SU-DHL-6 (cell line): Measurements from ENCODE around the gene MBNL1.

Source experiments
- H2AFZ ChIP-seq: fragments of 200-600 bp; sonication (generic); 2 replicates; pipeline ENCODE4 v1.6.1; 2014; ENCODE audit warnings: low read depth, mild to moderate bottlenecking, moderate library complexity, mixed read lengths, antibody characterized with exemption, low read length; ENCODE audit not compliant: severe bottlenecking
- H3F3A ChIP-seq: fragments of 200-600 bp; shearing (Covaris generic); 2 replicates; pipeline ENCODE4 v1.6.0; 2016; ENCODE audit warnings: antibody characterized with exemption, mild to moderate bottlenecking; ENCODE audit not compliant: insufficient read depth
- H3K27ac ChIP-seq: fragments of 200-600 bp; sonication (generic); 2 replicates; pipeline ENCODE4 v1.5.1; 2016; ENCODE audit warnings: low read depth, mild to moderate bottlenecking, low read length, moderate library complexity, mixed read lengths
- H3K27me3 ChIP-seq: fragments of 200-600 bp; sonication (generic), shearing (Covaris generic); 2 replicates; pipeline ENCODE4 v1.6.0; 2014; ENCODE audit warnings: mild to moderate bottlenecking, low read length
- H3K36me3 ChIP-seq: fragments of 200-600 bp; sonication (generic); 2 replicates; pipeline ENCODE4 v1.6.1; 2014; ENCODE audit warnings: mild to moderate bottlenecking, low read length, mixed read lengths
- H3K4me2 ChIP-seq: fragments of 300-600, 200-600 bp; shearing (Covaris generic), sonication (generic); 2 replicates; pipeline ENCODE4 v1.6.0; 2014; ENCODE audit warnings: low read length, low read depth, mild to moderate bottlenecking; ENCODE audit not compliant: poor library complexity, severe bottlenecking
- H3K4me3 ChIP-seq: fragments of 200-600 bp; sonication (generic); 2 replicates; pipeline ENCODE4 v1.5.1; 2014; ENCODE audit warnings: antibody characterized with exemption, low read length, mild to moderate bottlenecking, mixed read lengths; ENCODE audit not compliant: insufficient read depth, poor library complexity, severe bottlenecking
- H3K79me2 ChIP-seq: fragments of 200-600 bp; sonication (generic); 2 replicates; pipeline ENCODE4 v1.6.1; 2014; ENCODE audit warnings: mild to moderate bottlenecking, low read length, moderate library complexity; ENCODE audit not compliant: insufficient read depth
- H3K9ac ChIP-seq: fragments of 200-600 bp; sonication (generic); 2 replicates; pipeline ENCODE4 v1.7.0; 2014; ENCODE audit warnings: mild to moderate bottlenecking, low read length
- H3K9me2 ChIP-seq: fragments of 200-600 bp; sonication (generic); replicated peaks from 2 replicates; pipeline ENCODE4 v1.6.1; 2014; ENCODE audit warnings: low read length; ENCODE audit not compliant: insufficient read depth
- H3K9me3 ChIP-seq: fragments of 200-600 bp; sonication (generic); 2 replicates; pipeline ENCODE4 v1.6.1; 2014; ENCODE audit warnings: low read length, mixed read lengths; ENCODE audit not compliant: insufficient read depth
- H4K20me1 ChIP-seq: fragments of 200-600 bp; sonication (generic); 2 replicates; pipeline ENCODE4 v1.6.1; 2014; ENCODE audit warnings: low read depth, mild to moderate bottlenecking, antibody characterized with exemption, low read length, moderate library complexity, mixed read lengths
- EZH2phosphoT487 ChIP-seq: fragments of 200-600 bp; sonication (generic), shearing (Covaris generic); conservative IDR thresholded peaks from 2 replicates; pipeline ENCODE4 v1.6.1; 2018; ENCODE audit warnings: mild to moderate bottlenecking, antibody characterized with exemption, low read length, moderate library complexity, mixed read lengths
- TF ChIP-seq, protein P1 (sequence below): fragments of 200-600 bp; sonication (generic); IDR thresholded peaks from one replicate; pipeline ENCODE4 v1.5.1; 2017; ENCODE audit warnings: antibody characterized with exemption, mild to moderate bottlenecking, low read length, moderate library complexity; ENCODE audit not compliant: insufficient read depth, poor library complexity, severe bottlenecking

The MBNL1 gene

DNA sequence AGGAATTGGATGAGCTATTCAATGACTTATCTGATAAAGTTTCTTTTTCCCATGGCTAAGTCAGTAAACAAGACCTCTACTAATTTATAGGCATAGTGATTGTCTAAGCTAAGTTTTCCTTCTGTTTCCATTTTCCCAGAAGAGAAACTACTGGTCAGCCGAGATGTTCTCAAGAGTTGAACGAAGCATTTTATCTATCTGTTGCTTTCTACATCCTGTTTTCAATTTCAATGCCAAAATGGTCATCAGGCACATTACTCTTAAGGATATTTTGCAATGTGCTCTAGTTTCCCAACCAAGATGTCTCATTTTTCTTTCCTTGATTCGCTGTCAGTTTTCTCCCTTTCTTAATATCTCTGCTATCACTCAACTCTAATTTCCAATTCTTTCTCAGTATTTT, 228.7 kb downstream of the MBNL1 start:
- TF ChIP-seq, protein P1, sequence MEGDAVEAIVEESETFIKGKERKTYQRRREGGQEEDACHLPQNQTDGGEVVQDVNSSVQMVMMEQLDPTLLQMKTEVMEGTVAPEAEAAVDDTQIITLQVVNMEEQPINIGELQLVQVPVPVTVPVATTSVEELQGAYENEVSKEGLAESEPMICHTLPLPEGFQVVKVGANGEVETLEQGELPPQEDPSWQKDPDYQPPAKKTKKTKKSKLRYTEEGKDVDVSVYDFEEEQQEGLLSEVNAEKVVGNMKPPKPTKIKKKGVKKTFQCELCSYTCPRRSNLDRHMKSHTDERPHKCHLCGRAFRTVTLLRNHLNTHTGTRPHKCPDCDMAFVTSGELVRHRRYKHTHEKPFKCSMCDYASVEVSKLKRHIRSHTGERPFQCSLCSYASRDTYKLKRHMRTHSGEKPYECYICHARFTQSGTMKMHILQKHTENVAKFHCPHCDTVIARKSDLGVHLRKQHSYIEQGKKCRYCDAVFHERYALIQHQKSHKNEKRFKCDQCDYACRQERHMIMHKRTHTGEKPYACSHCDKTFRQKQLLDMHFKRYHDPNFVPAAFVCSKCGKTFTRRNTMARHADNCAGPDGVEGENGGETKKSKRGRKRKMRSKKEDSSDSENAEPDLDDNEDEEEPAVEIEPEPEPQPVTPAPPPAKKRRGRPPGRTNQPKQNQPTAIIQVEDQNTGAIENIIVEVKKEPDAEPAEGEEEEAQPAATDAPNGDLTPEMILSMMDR: no peak
- no peak for TF ChIP-seq EZH2phosphoT487

DNA sequence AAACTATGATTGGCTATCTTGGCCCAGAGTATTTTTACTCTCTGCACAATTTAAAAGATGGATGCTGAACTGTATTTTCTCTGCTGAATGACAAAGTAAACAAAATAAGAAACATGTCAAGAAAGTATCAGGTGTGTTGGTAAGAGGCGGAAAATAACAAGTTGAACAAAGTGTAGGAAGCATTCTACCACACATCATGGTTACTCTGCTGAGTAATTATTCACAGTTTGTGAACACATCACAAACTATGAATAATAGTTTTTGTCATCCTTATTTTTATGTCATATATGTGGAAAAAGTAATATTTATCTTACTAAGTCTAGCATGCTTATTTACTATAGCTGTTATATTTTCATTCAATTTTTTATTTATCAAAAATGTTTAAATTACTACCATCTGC, 229.2 kb downstream of the MBNL1 start:
- no peaks in the 10 kb centered on the region for H3F3A ChIP-seq
- H3K4me3 ChIP-seq: no peak overlapping the region
- H3K9me3 ChIP-seq: no peaks in the 10 kb centered on the region
- no peaks in the 10 kb centered on the region for H3K9me2 ChIP-seq
- no peaks in the 10 kb centered on the region for H3K79me2 ChIP-seq
- no peak overlapping the region for H3K9ac ChIP-seq
- no peak overlapping the region for H2AFZ ChIP-seq
- no peaks in the 10 kb centered on the region for H4K20me1 ChIP-seq
- TF ChIP-seq EZH2phosphoT487: no peak
- TF ChIP-seq, protein P1: no peak
- H3K36me3 ChIP-seq: no peaks in the 10 kb centered on the region
- no peaks in the 10 kb centered on the region for H3K27me3 ChIP-seq
- H3K4me2 ChIP-seq: no peak overlapping the region
- no peak overlapping the region for H3K27ac ChIP-seq

More for the DNA sequence above, 228.7 kb downstream of the MBNL1 start:
- Histone ChIP-seq H3K9ac (no peak overlapping the region), H2AFZ (no peak overlapping the region), H3K79me2 (no peaks in the 10 kb centered on the region), H3K27me3 (no peaks in the 10 kb centered on the region), H3F3A (no peaks in the 10 kb centered on the region), H3K27ac (no peak overlapping the region), H3K36me3 (no peaks in the 10 kb centered on the region), H3K4me2 (no peak overlapping the region), H3K9me3 (no peaks in the 10 kb centered on the region), H3K4me3 (no peak overlapping the region), H3K9me2 (no peaks in the 10 kb centered on the region), H4K20me1 (no peaks in the 10 kb centered on the region)

- Histone ChIP-seq H3K9me3 (no peaks in the 10 kb centered on the region), H3F3A (no peaks in the 10 kb centered on the region), H3K27ac (no peak overlapping the region), H3K27me3 (no peaks in the 10 kb centered on the region), H3K9ac (no peak overlapping the region), H3K4me2 (no peak overlapping the region), H4K20me1 (no peaks in the 10 kb centered on the region), H3K4me3 (no peak overlapping the region), H2AFZ (no peak overlapping the region), H3K9me2 (no peaks in the 10 kb centered on the region), H3K79me2 (no peaks in the 10 kb centered on the region), H3K36me3 (no peaks in the 10 kb centered on the region)
- no peak for TF ChIP-seq EZH2phosphoT487
- TF ChIP-seq, protein P1: no peak
These were observed 231.2 kb downstream of the MBNL1 start for GRCh38 chr3:152499791-152500385.
